ENCODE measurements around the gene SIGLEC5.

SIGLEC5 gene

GRCh38 chr19:51627491-51628138, 2.6 kb downstream of the SIGLEC5 start:
- no peak for DNase-seq

- DNase-seq = no peak
Measured at GRCh38 chr19:51626675-51627074, 3.5 kb downstream of the SIGLEC5 start.

GRCh38 chr19:51621178-51621577, 9.0 kb downstream of the SIGLEC5 start:
- DNase-seq = peak; percentile 85

- DNase-seq = no peak
Measured at GRCh38 chr19:51615991-51616390, 14.2 kb downstream of the SIGLEC5 start.

GRCh38 chr19:51614789-51615188, 15.4 kb downstream of the SIGLEC5 start:
- no peak for DNase-seq

GRCh38 chr19:51610576-51610975, 19.6 kb downstream of the SIGLEC5 start:
- DNase-seq = no peak

- DNase-seq = peak; percentile 94
Measured at GRCh38 chr19:51607920-51608562, 22.2 kb downstream of the SIGLEC5 start.

GRCh38 chr19:51607077-51607476, 23.1 kb downstream of the SIGLEC5 start:
- DNase-seq = no peak

GRCh38 chr19:51602189-51602854, 27.9 kb downstream of the SIGLEC5 start:
- DNase-seq = no peak

- peak; percentile 56 for DNase-seq
Measured at GRCh38 chr19:51600940-51601580, 29.1 kb downstream of the SIGLEC5 start.

GRCh38 chr19:51599084-51599483, 31.1 kb downstream of the SIGLEC5 start:
- no peak for DNase-seq

- no peak for DNase-seq
Measured at GRCh38 chr19:51598159-51598915, 31.9 kb downstream of the SIGLEC5 start.

GRCh38 chr19:51595190-51596175, 34.7 kb downstream of the SIGLEC5 start:
- no peak for DNase-seq

- DNase-seq = no peak
Measured at GRCh38 chr19:51594774-51595109, 35.5 kb downstream of the SIGLEC5 start.

- peak; percentile 99 for DNase-seq
Measured at GRCh38 chr19:51593969-51594773, 36.0 kb downstream of the SIGLEC5 start.

GRCh38 chr19:51593138-51593890, 36.9 kb downstream of the SIGLEC5 start:
- DNase-seq = no peak

- no peak for DNase-seq
Measured at GRCh38 chr19:51592521-51592920, 37.7 kb downstream of the SIGLEC5 start.

GRCh38 chr19:51590441-51590840, 39.8 kb downstream of the SIGLEC5 start:
- DNase-seq = no peak

- no peak for DNase-seq
Measured at GRCh38 chr19:51589511-51589910, 40.7 kb downstream of the SIGLEC5 start.
